K562 (cell line): Measurements from ENCODE around the gene BRWD1. TPM values are rescaled to one million over a fixed set of nuclear protein-coding genes. Genes with fewer than 3 reads are reported as not detected.

Experiments used
- BCL6 ChIP-seq: fragments of 250-450 bp; sonication (Bioruptor Pico); IDR thresholded peaks from 2 replicates; pipeline ENCODE4 v1.4.0; 2020
- CHD1 ChIP-seq: fragments of 200-600 bp; sonication (generic); IDR thresholded peaks from one replicate; pipeline ENCODE4 v1.6.1; 2012; ENCODE audit warnings: mild to moderate bottlenecking, moderate library complexity, low read length, inconsistent platforms
- DLX4 ChIP-seq: fragments of 250-450 bp; sonication (Bioruptor Pico); IDR thresholded peaks from 2 replicates; pipeline ENCODE4 v1.6.1; 2021; ENCODE audit warnings: mild to moderate bottlenecking
- ELF4 ChIP-seq: fragments of 450-650 bp; formaldehyde crosslinking; IDR thresholded peaks from 2 replicates; pipeline ENCODE4 v1.4.0; 2022; ENCODE audit warnings: missing genetic modification characterization
- EP400 ChIP-seq: fragments of 450-650 bp; IDR thresholded peaks from 2 replicates; pipeline ENCODE4 v1.6.1; 2017; ENCODE audit warnings: antibody characterized with exemption, mild to moderate bottlenecking, moderate library complexity
- JUN ChIP-seq, 2 experiments: sonication (generic) in 1 of 2; formaldehyde crosslinking in 1 of 2; IDR thresholded peaks; 2 replicates each; pipeline versions ENCODE4 v1.6.1 to v1.8.0; 2012 to 2022; ENCODE audit warnings: borderline replicate concordance in 2 of 2, mild to moderate bottlenecking in 2 of 2, improper control_type of control experiment in 1 of 2, low read depth in 1 of 2, low read length in 1 of 2, missing genetic modification reagents in 1 of 2
- L3MBTL2 ChIP-seq: fragments of 450-650 bp; IDR thresholded peaks from 2 replicates; pipeline ENCODE4 v1.6.1; 2016; ENCODE audit warnings: mild to moderate bottlenecking, moderate library complexity
- MAFF ChIP-seq: IDR thresholded peaks from 2 replicates; pipeline ENCODE4 v1.6.1; 2012; ENCODE audit warnings: low read length, improper control_type of control experiment
- NR2C2 ChIP-seq, 2 experiments: fragments of 200-800 bp in 1 of 2; sonication (Bioruptor generic) in 1 of 2; sonication (generic) in 1 of 2; formaldehyde crosslinking in 1 of 2; IDR thresholded peaks; 2 replicates each; pipeline versions ENCODE4 v1.6.1 to v1.8.0; 2016 to 2022; ENCODE audit warnings: mild to moderate bottlenecking in 1 of 2, missing compliant biosample characterization in 1 of 2, missing genetic modification characterization in 1 of 2, missing genetic modification reagents in 1 of 2
- NUFIP1 ChIP-seq: fragments of 450-650 bp; IDR thresholded peaks from 2 replicates; pipeline ENCODE4 v1.6.1; 2018; ENCODE audit not compliant: partially characterized antibody
- PBX2 ChIP-seq, 2 experiments: IDR thresholded peaks in 1 of 2; conservative IDR thresholded peaks in 1 of 2; 2 replicates each; pipeline ENCODE4 v1.6.1; 2016; ENCODE audit warnings: low read depth in 2 of 2, mild to moderate bottlenecking in 1 of 2, missing compliant biosample characterization in 1 of 2, missing genetic modification characterization in 1 of 2, moderate library complexity in 1 of 2
- SMARCA5 ChIP-seq: fragments of 450-650 bp; IDR thresholded peaks from 2 replicates; pipeline ENCODE4 v1.6.1; 2016
- TCF7L2 ChIP-seq: fragments of 150-350 bp; IDR thresholded peaks from 2 replicates; pipeline ENCODE4 v1.6.1; 2016; ENCODE audit warnings: low read depth, mild to moderate bottlenecking, low read length, moderate library complexity
- TFAM ChIP-seq: fragments of 250-450 bp; sonication (Bioruptor Pico); conservative IDR thresholded peaks from 2 replicates; pipeline ENCODE4 v1.5.0; 2021; ENCODE audit warnings: mild to moderate bottlenecking, moderate library complexity
- TFE3 ChIP-seq: fragments of 450-650 bp; formaldehyde crosslinking; IDR thresholded peaks from 2 replicates; pipeline ENCODE4 v1.4.0; 2020; ENCODE audit warnings: mild to moderate bottlenecking, mixed read lengths
- XRCC5 ChIP-seq: fragments of 200-400 bp; formaldehyde crosslinking; IDR thresholded peaks from 2 replicates; pipeline ENCODE4 v1.6.1; 2017; ENCODE audit warnings: low read depth, mild to moderate bottlenecking, low read length
- YY1 ChIP-seq, 3 experiments: IDR thresholded peaks; 2 replicates each; pipeline ENCODE4 v1.6.1; 2011; ENCODE audit warnings: low read length in 2 of 3, mild to moderate bottlenecking in 2 of 3, moderate library complexity in 2 of 3, borderline replicate concordance in 1 of 3, control low read depth in 1 of 3, low read depth in 1 of 3; ENCODE audit not compliant: insufficient read depth in 3 of 3, insufficient replicate concordance in 2 of 3, control insufficient read depth in 1 of 3, insufficient read length in 1 of 3; ENCODE audit errors: extremely low read depth in 1 of 3
- ZBED1 ChIP-seq: IDR thresholded peaks from 2 replicates; pipeline ENCODE4 v1.6.1; 2014
- ZNF699 ChIP-seq: fragments of 250-450 bp; sonication (Bioruptor Pico); IDR thresholded peaks from 2 replicates; pipeline ENCODE4 v1.8.0; 2021; ENCODE audit warnings: mild to moderate bottlenecking, moderate library complexity; ENCODE audit not compliant: insufficient replicate concordance
- polyA plus RNA-seq, 8 experiments: library from polyadenylated mRNA; depleted of rRNA in 4 of 8; stranded (reverse) in 5 of 8; unstranded in 3 of 8; fragments of >200 nt; fragmentation: Nextera tagmentation in 2 of 8; fragmentation: Illumina TruSeq in 1 of 8; extraction: Ambion mirVana in 2 of 8; extraction: Trizol in 1 of 8; gene quantifications; 2 replicates each; pipeline versions ENCODE4 v1.2.1 to v1.2.3, GENCODE V29; 2011 to 2014; ENCODE audit warnings: inconsistent platforms in 1 of 8, missing spikeins in 1 of 8
- total RNA-seq, 7 experiments: library from RNA; depleted of rRNA in 6 of 7; stranded (reverse); fragments of >200 nt in 6 of 7; fragmentation: Illumina TruSeq in 2 of 7; extraction: Trizol in 2 of 7; gene quantifications; 2 replicates each; pipeline versions ENCODE4 v1.2.1 to v1.2.3, GENCODE V29; 2011 to 2021; ENCODE audit warnings: low replicate concordance in 1 of 7

BRWD1 gene
- total and polyA plus RNA-seq, 9 of the 15 experiments (the other 6 are each of a cell fraction or from before 2014, with no cell fraction given): 10.1 to 60.2 (median 34.1) TPM

GRCh38 chr21:39349211-39350093 is 36.0 kb upstream of the BRWD1 start (continued):
- TF ChIP-seq ELF4 (CRISPR knock-in tag) (peak; percentile 5; the same call in 1 of the 2 replicates), BCL6 (no peak), TCF7L2 (no peak), DLX4 (CRISPR knock-in tag) (no peak), TFE3 (CRISPR knock-in tag) (peak; percentile 79), SMARCA5 (peak; percentile 95; the same call in 1 of the 2 replicates), ZNF699 (CRISPR knock-in tag) (no peak), JUN (IDR thresholded peaks at IDR 0.05; ENCODE audit: borderline replicate concordance, low read depth, low read length) (no peak), JUN (CRISPR knock-in tag; IDR thresholded peaks at IDR 0.05; ENCODE audit: borderline replicate concordance) (no peak), NUFIP1 (no peak), YY1 (IDR thresholded peaks at IDR 0.05; ENCODE audit: borderline replicate concordance in 1 of 3, control insufficient read depth in 1 of 3, extremely low read depth in 1 of 3, insufficient read depth in 3 of 3, insufficient read length in 1 of 3, insufficient replicate concordance in 2 of 3, low read depth in 1 of 3, low read length in 2 of 3) (peak in 1 of 3 experiments; percentile 68), EP400 (peak; percentile 84), MAFF (no peak; the same call in 1 of the 2 replicates), CHD1 (peak; percentile 95), PBX2 (CRISPR knock-in tag; IDR thresholded peaks at IDR 0.05; ENCODE audit: low read depth) (no peak), PBX2 (tag; conservative IDR thresholded peaks at IDR 0.05; ENCODE audit: low read depth) (no peak), NR2C2 (CRISPR knock-in tag; IDR thresholded peaks at IDR 0.05) (no peak), NR2C2 (tag; IDR thresholded peaks at IDR 0.05) (peak; percentile 44; the same call in 1 of the 2 replicates), XRCC5 (0 out of 2 replicates have a peak, but pooled peaks have one; percentile 26), ZBED1 (peak; percentile 81; the same call in 1 of the 2 replicates), L3MBTL2 (peak; percentile 81), TFAM (CRISPR knock-in tag) (no peak)
